ENCODE measurements around the gene POMP.

POMP gene

GRCh38 chr13:28704919-28705318, 46.0 kb downstream of the POMP start:
- TF ChIP-seq, protein P1, sequence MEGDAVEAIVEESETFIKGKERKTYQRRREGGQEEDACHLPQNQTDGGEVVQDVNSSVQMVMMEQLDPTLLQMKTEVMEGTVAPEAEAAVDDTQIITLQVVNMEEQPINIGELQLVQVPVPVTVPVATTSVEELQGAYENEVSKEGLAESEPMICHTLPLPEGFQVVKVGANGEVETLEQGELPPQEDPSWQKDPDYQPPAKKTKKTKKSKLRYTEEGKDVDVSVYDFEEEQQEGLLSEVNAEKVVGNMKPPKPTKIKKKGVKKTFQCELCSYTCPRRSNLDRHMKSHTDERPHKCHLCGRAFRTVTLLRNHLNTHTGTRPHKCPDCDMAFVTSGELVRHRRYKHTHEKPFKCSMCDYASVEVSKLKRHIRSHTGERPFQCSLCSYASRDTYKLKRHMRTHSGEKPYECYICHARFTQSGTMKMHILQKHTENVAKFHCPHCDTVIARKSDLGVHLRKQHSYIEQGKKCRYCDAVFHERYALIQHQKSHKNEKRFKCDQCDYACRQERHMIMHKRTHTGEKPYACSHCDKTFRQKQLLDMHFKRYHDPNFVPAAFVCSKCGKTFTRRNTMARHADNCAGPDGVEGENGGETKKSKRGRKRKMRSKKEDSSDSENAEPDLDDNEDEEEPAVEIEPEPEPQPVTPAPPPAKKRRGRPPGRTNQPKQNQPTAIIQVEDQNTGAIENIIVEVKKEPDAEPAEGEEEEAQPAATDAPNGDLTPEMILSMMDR (conservative IDR thresholded peaks at IDR 0.05; ENCODE audit: control insufficient read depth, insufficient read depth, low read depth, low read length) = no peak
- DNase-seq (ENCODE audit: low read depth) = no peak
- no peak overlapping the region for H3K4me3 ChIP-seq (ENCODE audit: control insufficient read depth, low read depth, low read length)

- DNase-seq (ENCODE audit: low read depth) = peak; percentile 62
- TF ChIP-seq, protein P1 (conservative IDR thresholded peaks at IDR 0.05; ENCODE audit: control insufficient read depth, insufficient read depth, low read depth, low read length) = no peak
- no peak overlapping the region for H3K4me3 ChIP-seq (ENCODE audit: control insufficient read depth, low read depth, low read length)
These were observed 46.6 kb downstream of the POMP start for GRCh38 chr13:28705461-28706083.

DNA sequence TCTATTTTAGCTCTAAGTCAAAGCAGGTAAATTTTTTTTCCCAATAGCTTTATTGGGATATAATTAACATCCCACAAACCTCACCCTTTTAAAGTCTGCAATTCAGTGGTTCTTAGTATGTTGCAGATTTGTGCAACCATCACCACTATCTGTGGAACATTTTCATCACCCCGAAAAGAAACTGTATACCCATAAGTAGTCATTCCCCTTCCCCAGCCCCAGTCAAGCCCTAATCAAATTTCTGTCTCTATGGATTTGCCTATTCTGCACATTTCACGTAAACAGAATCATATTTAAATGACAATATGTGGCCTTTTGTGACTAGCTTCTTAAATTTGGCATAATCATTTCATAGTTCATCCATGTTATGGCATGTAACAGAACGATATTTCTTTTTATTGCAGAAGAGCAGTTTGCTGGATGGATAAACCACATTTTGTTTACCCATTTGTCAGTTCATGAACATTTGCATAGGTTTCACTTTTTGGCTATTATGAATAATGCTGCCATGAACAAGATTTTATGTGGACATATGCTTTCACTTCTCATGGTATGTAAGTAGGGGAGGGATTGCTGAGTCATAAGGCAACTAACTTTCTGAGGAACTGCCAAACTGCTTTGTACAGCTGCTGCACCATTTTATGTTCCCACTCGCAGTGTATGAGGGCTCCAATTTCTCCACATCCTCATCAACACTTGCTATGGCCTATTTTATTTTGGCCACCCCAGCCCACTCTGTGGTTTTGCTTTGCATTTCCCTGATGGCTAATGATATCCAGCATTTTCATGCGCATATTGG, 48.9 kb downstream of the POMP start:
- peak; percentile 93 for DNase-seq (ENCODE audit: low read depth)
- TF ChIP-seq, protein P1 (conservative IDR thresholded peaks at IDR 0.05; ENCODE audit: control insufficient read depth, insufficient read depth, low read depth, low read length) = no peak

DNA sequence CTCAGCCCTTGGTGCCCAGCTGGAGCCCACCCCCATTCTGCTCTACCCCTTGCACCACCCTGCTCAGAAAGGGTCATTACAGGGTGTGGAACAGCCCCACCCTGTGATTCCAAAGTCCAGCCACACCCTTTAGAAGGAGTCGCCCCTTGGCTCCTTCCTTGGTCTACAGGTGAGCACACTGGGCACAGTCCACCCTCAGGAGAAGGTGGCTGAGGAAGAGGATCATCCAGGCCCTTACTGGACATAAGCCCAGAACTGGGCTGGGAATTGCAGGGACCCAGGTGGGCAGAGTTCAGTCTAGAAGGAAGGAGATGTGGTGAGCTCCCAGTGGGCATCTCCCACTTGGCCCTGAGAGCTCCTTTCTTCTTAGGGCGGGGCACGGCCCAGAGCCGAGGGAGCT, 51.2 kb downstream of the POMP start:
- no peak for DNase-seq (ENCODE audit: low read depth)
- TF ChIP-seq, protein P1 (conservative IDR thresholded peaks at IDR 0.05; ENCODE audit: control insufficient read depth, insufficient read depth, low read depth, low read length) = no peak
- H3K4me3 ChIP-seq (ENCODE audit: control insufficient read depth, low read depth, low read length) = no peak overlapping the region

More for the DNA sequence above, 48.9 kb downstream of the POMP start:
- H3K4me3 ChIP-seq (ENCODE audit: control insufficient read depth, low read depth, low read length) = no peak overlapping the region

DNA sequence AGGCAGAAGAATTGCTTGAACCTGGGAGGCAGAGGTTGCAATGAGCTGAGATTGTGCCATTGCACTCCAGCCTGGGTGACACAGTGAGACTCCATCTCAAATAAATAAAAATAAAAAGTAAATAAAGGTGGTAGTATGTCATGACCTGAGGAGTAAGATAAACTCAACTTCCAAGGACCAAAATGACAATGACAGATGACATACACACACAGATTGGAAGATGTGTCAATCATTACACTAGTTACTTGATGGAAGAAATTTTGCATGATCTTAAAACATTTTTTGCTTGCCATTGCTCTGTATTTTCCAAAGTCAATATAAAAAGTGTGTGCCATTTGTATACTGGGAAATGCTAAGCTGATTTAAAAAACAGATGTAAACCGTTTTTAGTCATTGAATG, 55.7 kb downstream of the POMP start:
- no peak for DNase-seq (ENCODE audit: low read depth)
- TF ChIP-seq, protein P1 (conservative IDR thresholded peaks at IDR 0.05; ENCODE audit: control insufficient read depth, insufficient read depth, low read depth, low read length) = no peak
- H3K4me3 ChIP-seq (ENCODE audit: control insufficient read depth, low read depth, low read length) = no peak overlapping the region

- DNase-seq (ENCODE audit: low read depth) = peak; percentile 92
- H3K4me3 ChIP-seq (ENCODE audit: control insufficient read depth, low read depth, low read length) = no peak overlapping the region
- TF ChIP-seq, protein P1 (conservative IDR thresholded peaks at IDR 0.05; ENCODE audit: control insufficient read depth, insufficient read depth, low read depth, low read length) = no peak
These were observed 57.6 kb downstream of the POMP start for GRCh38 chr13:28716511-28716910.

Data from fibroblast of mammary gland (primary cell).